Effector CD8-positive, alpha-beta T cell (primary cell): ENCODE results near the gene LMBRD1.

ENCODE experiments used
- DNase-seq: peaks from one replicate; lab custom pipeline; 2025; lab: John Stamatoyannopoulos, UW

The LMBRD1 gene

GRCh38 chr6:69631552-69632346, 165.1 kb downstream of the LMBRD1 start:
- no peak for DNase-seq

- no peak for DNase-seq
These were observed 166.0 kb downstream of the LMBRD1 start for GRCh38 chr6:69630767-69631166.

DNA sequence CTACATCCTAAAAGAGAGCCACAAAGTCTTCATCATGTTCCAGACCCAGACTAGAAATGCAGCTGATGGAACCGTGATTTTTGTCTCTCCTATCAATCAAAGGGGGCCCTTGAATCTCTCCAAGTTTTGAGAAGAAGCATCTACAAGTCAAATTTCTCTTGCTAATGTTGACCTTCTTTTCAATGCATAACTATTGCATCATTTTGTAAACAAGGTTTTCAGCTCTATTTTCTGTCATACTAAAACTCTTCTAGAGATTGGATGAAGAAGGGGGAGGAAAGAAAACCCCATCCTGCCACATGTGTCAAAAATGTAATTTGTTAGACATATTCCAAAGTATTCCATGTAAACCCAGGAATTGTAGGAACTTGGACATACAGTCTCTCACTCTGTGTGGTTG, 169.2 kb downstream of the LMBRD1 start:
- DNase-seq: no peak

DNA sequence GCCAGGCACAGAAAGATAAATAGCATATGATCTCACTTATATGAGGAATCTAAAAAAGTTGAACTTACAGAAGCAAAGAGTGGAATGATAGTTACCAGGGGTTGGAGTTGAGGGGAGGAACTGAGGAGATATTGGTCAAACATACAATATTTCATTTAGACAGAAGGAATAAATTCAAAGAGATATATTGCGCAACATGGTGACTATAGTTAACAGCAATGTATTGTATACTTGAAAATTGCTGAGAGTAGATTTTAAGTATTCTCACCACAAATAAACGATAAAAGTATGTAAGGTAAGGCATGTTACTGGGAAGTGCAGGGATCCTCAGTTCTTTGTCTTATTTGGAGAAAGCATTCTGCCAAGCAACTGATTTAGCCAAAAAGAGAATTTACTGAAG, 171.9 kb downstream of the LMBRD1 start:
- no peak for DNase-seq
